Activated T-cell treated with anti-CD3 and anti-CD28 coated beads for 24 hours (primary cell): ENCODE data around the gene TET1.
"Not testable (repeated sequence)": the region's sequence is repeated elsewhere in the genome, so short reads cannot be mapped to it uniquely, and the experiment has no call there.

ENCODE experiments used
- DNase-seq: peaks from one replicate; pipeline ENCODE4 v3.0.0-alpha.2; 2020; ENCODE audit warnings: low read depth

TET1 gene

DNA sequence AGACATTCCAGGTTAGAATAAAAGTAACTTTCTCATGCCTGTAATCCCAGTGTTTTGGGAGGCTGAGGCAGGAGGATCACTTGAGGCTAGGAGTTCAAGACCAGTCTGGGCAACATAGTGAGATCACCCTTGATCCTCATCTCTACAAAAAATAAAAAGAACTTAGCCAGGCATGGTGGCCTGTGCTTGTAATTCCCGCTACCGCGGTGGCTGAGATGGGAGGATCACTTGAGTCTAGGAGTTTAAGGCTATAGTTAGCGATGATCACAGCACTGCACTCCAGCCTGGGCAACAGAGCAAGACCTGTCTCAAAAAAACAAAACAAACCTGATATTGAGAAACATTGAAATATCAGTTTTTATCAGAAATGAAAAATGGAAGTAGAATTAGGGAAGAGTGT, 4.6 kb downstream of the TET1 start:
- DNase-seq: no peak

GRCh38 chr10:68565658-68566057, 5.5 kb downstream of the TET1 start:
- no peak for DNase-seq

- no peak for DNase-seq
These were observed 6.2 kb downstream of the TET1 start for GRCh38 chr10:68566351-68566750.

GRCh38 chr10:68566955-68567354, 6.8 kb downstream of the TET1 start:
- DNase-seq: no peak

DNA sequence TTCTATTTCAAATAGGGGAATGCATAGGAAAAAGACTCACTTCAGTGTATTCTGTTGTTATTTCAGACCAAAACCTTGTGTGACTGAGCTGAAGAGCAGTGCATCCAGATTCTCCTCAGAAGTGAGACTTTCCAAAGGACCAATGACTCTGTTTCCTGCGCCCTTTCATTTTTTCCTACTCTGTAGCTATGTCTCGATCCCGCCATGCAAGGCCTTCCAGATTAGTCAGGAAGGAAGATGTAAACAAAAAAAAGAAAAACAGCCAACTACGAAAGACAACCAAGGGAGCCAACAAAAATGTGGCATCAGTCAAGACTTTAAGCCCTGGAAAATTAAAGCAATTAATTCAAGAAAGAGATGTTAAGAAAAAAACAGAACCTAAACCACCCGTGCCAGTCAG, 12.0 kb downstream of the TET1 start:
- DNase-seq: no peak

DNA sequence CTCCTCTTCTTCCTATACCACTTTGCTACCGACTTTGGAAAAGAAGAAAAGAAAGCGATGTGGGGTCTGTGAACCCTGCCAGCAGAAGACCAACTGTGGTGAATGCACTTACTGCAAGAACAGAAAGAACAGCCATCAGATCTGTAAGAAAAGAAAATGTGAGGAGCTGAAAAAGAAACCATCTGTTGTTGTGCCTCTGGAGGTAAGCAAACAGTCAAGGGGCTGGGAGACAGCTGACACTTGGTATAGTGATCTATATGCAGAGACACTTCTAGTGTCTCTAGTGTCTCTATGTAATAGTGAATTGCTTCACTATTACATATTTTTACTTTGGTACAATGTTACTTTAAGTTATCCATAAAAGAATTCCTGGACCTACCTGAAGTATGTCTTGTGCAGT, 13.9 kb downstream of the TET1 start:
- DNase-seq: no peak

DNA sequence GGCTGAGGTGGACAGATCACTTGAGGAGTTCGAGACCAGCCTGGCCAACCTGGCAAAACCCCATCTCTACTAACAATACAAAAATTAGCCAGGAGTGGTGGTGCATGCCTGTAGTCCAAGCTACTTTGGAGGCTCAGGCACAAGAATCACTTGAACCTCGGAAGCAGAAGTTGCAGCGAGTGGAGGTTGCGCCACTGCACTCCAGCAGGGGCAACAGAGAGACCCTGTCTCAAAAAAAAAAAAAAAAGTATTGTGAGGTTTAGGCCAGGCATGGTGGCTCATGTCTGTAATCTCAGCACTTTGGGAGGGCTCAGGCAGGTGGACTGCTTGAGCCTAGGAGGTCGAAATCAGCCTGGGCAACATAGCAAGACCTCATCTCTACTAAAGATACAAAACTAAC, 16.0 kb downstream of the TET1 start:
- DNase-seq: no peak

DNA sequence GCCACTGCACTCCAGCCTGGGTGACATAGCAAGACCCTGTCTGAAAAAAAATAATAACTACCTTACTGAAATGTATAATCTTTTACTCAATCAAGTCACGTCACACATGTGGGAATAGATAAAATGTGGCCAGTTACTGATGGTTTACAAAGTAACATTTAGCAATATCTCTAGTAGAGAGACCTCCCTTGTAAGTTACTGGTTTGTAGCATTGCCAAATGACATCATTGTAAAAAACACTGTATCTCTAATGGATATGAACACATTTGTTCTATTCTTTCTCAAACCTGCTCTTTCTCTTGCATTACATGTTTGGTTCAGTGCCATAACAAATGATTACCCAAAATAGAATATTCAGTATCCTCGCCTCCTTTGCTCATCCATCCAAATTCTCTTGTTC, 18.8 kb downstream of the TET1 start:
- DNase-seq: no peak

DNA sequence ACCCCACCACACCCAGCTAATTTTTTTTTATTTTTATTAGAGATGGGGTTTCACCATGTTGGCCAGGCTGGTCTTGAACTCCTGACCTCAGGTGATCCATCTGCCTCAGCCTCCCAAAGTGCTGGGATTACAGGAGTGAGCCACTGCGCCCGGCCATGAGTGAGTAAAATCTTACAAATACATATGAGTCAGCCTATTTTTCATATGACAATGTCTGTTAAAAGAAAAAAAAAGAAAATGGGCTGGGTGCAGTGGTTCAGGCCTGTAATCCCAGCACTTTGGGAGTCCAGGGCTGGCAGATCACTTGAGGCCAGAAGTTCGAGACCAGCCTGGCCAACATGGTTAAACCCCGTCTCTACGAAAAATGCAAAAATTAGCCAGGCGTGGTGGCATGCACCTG, 24.1 kb downstream of the TET1 start:
- DNase-seq: not testable (repeated sequence)

GRCh38 chr10:68586606-68587305, 26.6 kb downstream of the TET1 start:
- no peak for DNase-seq

DNA sequence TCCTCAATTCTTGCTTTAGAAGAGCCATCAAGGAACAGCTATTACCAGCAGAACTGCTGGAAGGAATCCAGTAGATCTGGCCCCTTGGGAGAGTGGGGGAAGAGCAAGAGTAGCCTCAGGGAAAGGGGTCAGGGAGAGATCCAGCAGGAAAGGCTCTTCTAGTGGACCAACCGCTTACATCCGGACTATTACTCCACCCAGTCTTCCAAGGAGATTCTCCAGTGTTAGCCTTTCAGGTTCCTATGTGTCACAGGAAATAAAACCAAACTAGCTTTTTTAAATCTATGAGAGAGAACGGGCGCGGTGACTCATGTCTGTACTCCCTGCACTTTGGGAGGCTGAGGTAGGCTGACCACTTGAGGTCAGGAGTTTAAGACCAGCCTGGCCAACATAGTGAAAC, 34.3 kb downstream of the TET1 start:
- no peak for DNase-seq

DNA sequence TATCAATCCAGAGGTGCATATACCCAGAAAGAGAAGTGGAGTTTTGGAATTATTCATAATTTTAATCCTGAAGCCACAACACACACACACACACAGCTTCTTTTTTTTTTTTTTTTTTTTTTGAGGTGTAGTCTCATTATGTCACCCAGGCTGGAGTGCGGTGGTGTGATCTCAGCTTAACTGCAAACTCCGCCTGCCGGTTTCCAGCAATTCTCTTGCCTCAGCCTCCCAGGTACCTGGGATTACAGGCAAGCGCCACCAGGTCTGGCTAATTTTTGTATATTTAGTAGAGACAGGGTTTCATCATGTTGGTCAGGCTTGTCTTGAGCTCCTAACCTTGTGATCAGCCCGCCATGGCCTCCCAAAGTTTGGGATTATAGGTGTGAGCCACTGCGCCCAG, 35.4 kb downstream of the TET1 start:
- no peak for DNase-seq

GRCh38 chr10:68597407-68597806, 37.3 kb downstream of the TET1 start:
- DNase-seq: no peak

DNA sequence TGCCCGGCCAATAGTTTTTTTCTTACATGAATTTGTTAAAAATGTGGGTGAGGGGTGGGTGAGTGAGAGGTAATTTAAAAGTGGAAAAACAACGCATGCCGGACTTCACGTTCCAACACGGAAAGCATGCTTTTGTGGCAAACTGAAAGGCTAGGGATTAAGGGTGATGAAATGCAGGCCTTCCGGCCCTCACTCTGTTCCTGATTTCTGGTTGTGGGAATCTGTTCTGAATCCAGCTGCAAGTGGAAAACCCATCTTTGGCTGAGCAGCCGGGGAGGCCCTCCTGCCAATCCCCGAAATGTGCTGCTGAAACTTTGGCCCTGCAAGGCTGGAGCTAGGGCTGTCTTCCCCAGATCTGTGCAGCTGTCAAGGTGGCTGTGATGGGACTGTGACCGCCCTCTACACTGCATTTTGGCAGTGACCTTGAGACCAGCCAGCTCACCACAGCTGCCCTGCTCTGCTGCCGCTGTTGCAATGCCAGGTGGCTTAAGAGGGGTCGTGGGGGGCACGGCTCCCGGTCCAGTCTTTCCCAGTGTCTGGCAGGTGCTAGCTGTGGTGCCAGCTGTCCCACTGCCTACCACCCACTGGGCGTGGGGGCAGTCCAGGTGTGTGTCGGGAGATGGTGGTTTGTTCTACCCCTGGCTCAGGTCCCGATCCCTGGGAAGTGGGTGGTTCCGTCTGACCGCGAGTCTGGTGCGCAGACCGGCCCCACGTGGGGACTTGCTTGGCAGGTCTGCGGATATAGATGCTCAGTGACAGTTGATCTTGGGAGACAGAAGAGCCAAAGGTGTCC, 39.0 kb downstream of the TET1 start:
- DNase-seq: no peak

GRCh38 chr10:68599771-68600040, 39.6 kb downstream of the TET1 start:
- DNase-seq: no peak

GRCh38 chr10:68600041-68600778, 40.1 kb downstream of the TET1 start:
- peak; percentile 31 for DNase-seq

GRCh38 chr10:68601501-68602265, 41.5 kb downstream of the TET1 start:
- DNase-seq: no peak

- DNase-seq: no peak
These were observed 42.3 kb downstream of the TET1 start for GRCh38 chr10:68602434-68602833.

GRCh38 chr10:68603766-68604165, 43.6 kb downstream of the TET1 start:
- no peak for DNase-seq

GRCh38 chr10:68604441-68604840, 44.3 kb downstream of the TET1 start:
- DNase-seq: no peak

DNA sequence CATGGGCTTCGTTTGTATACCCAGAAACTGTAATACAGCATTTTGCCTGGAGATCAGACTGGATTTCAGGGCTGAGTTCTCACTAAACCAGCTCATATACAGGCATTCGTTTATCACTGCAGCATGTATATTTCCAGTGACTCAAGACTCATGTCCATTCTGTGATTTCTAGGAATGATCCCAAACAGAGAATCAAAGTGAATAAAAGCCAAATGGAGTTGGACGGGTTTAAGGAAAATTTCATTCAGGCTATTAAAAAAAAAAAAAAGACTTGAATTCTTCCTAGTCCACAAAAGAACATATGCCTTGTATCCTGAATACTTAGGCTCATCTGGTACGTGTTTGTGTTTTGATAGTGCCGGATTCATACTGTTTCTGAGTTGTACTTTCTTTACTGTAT, 46.8 kb downstream of the TET1 start:
- no peak for DNase-seq

DNA sequence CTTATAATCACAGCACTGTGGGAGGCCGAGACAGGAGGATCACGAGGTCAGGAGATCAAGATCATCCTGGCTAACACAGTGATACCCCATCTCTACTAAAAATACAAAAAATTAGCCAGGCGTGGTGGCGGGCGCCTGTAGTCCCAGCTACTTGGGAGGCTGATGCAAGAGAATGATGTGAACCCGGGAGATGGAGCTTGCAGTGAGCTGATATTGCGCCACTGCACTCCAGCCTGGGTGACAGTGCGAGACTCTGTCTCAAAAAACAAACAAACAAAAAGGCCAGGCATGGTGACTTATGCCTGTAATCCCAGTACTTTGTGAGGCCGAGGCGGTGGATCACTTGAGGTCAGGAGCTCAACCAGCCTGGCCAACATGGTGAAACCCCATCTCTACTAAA, 49.9 kb downstream of the TET1 start:
- not testable (repeated sequence) for DNase-seq

GRCh38 chr10:68611227-68611626, 51.1 kb downstream of the TET1 start:
- DNase-seq: no peak
